PC-9 (cell line): Measurements from ENCODE around the gene CBR4. TPM values are rescaled to one million over a fixed set of nuclear protein-coding genes. Genes with fewer than 3 reads are reported as not detected.
"Not testable (repeated sequence)": the region's sequence is repeated elsewhere in the genome, so short reads cannot be mapped to it uniquely, and the experiment has no call there.

Experiments
- BruUV-seq: library from RNA; stranded (reverse); fragments of 400-500 nt; replicated peaks from 2 replicates; lab custom pipeline; 2021; lab: Mats Ljungman, UMichigan
- CTCF ChIA-PET: fragments of 300-600 bp; sonication (Branson Sonifier 250); formaldehyde crosslinking; loops from one replicate; lab custom pipeline; 2022; ENCODE audit warnings: antibody characterized with exemption; lab: Charles Lee
- POLR2A ChIA-PET: fragments of 300-600 bp; sonication (Branson Sonifier 250); formaldehyde crosslinking; loops from one replicate; lab custom pipeline; 2022; ENCODE audit warnings: antibody characterized with exemption; ENCODE audit not compliant: unreplicated experiment; lab: Charles Lee
- DNase-seq, 2 experiments: peaks; one replicate each; pipeline versions ENCODE4 v3.0.0 to v3.0.0-alpha.2; 2015 to 2022; ENCODE audit warnings: mixed read lengths in 1 of 2
- H2AFZ ChIP-seq: fragments of 200-600 bp; sonication (generic); 2 replicates; pipeline ENCODE4 v1.8.1; 2017; ENCODE audit warnings: antibody characterized with exemption
- H3F3A ChIP-seq: fragments of 200-600 bp; sonication (generic); 2 replicates; pipeline ENCODE4 v1.8.1; 2017; ENCODE audit warnings: antibody characterized with exemption, mild to moderate bottlenecking, low read depth; ENCODE audit not compliant: insufficient read depth
- H3K27ac ChIP-seq: fragments of 200-600 bp; sonication (generic); 2 replicates; pipeline ENCODE4 v1.6.1; 2016; ENCODE audit warnings: mixed run types
- H3K27me3 ChIP-seq: fragments of 200-600 bp; sonication (generic); 2 replicates; pipeline ENCODE4 v1.6.1; 2016; ENCODE audit warnings: low read depth, mixed run types; ENCODE audit not compliant: insufficient read depth
- H3K36me3 ChIP-seq: fragments of 200-600 bp; sonication (generic); 2 replicates; pipeline ENCODE4 v1.6.1; 2016; ENCODE audit warnings: low read depth, mixed run types
- H3K4me1 ChIP-seq: fragments of 200-600 bp; sonication (generic); replicated peaks from 2 replicates; pipeline ENCODE4 v1.6.1; 2016; ENCODE audit warnings: mixed run types; ENCODE audit not compliant: insufficient read depth
- H3K4me2 ChIP-seq: fragments of 200-600 bp; sonication (generic); 2 replicates; pipeline ENCODE4 v1.6.1; 2017; ENCODE audit warnings: mixed run types
- H3K4me3 ChIP-seq: fragments of 200-600 bp; sonication (generic); 2 replicates; pipeline ENCODE4 v1.6.1; 2016; ENCODE audit warnings: mixed run types
- H3K79me2 ChIP-seq: fragments of 200-600 bp; sonication (generic); 2 replicates; pipeline ENCODE4 v1.6.1; 2017; ENCODE audit warnings: low read depth, mixed run types
- H3K9me2 ChIP-seq: fragments of 200-600 bp; sonication (generic); 2 replicates; pipeline ENCODE4 v1.8.1; 2017; ENCODE audit warnings: mild to moderate bottlenecking; ENCODE audit not compliant: insufficient read depth
- H3K9me3 ChIP-seq: fragments of 200-600 bp; sonication (generic); 2 replicates; pipeline ENCODE4 v1.8.1; 2016; ENCODE audit warnings: low read depth; ENCODE audit not compliant: insufficient read depth
- H4K20me1 ChIP-seq: fragments of 200-600 bp; sonication (generic); 2 replicates; pipeline ENCODE4 v1.8.1; 2017; ENCODE audit not compliant: insufficient read depth
- EZH2 ChIP-seq: fragments of 200-600 bp; sonication (generic); IDR thresholded peaks from 2 replicates; pipeline ENCODE4 v1.8.0; 2017; ENCODE audit warnings: antibody characterized with exemption, low read depth
- intact Hi-C: fragments of 100-400 bp; cut with micrococcal nuclease; formaldehyde crosslinking; loops from one replicate; pipeline ENCODE4 v1.10.0; 2022; ENCODE audit not compliant: unreplicated experiment
- total RNA-seq: library from RNA; stranded (reverse); gene quantifications from 2 replicates; pipeline ENCODE4 v1.2.3, GENCODE V29; 2021
- TF ChIP-seq, protein P1 (sequence below): fragments of 200-600 bp; sonication (generic); conservative IDR thresholded peaks from 2 replicates; pipeline ENCODE4 v1.6.1; 2017; ENCODE audit warnings: mixed run types, antibody characterized with exemption, mild to moderate bottlenecking, moderate library complexity

CBR4 gene
- total RNA-seq, 1 experiment from 2014 or later = 28.9 TPM

DNA sequence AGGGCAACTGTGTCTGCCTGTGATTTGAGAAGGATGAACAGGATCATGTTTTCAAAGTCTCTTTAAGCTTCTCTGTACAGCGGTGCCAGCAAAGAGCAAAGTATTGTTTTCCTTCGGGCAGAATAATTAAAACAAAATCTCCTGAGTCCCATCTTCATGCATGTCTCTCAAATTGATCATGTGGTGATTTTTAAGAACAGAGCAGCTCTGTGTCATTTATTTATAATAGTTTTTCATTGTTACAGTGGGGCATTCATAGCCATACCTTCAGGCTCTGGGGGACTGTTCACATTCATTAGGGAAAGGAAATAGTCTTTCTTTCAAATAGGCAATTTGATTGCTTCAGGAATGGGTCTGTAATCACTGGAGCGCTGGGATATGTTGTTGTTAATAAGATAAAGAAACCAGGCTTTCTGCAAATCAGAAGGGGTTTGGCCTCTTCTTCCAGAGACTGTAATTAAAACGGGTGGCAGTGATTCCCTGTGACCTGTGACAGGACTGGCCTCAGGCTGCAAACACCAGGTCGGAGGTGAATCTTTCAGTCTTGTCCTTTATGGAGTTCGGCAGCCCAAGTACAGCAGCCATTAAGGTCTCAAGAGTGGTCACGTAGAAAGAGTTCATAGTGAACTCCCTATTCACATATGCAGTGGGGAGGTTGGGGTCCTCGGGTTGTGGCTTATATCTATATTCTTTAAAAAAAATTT is 29.3 kb upstream of the CBR4 start:
- no peaks in the 10 kb centered on the region for H3F3A ChIP-seq
- CTCF ChIA-PET = no interaction called here
- DNase-seq = no peak
- no peak overlapping the region for H2AFZ ChIP-seq
- intact Hi-C loops = no loop called here
- no TSS peak for BruUV-seq
- POLR2A ChIA-PET = interaction anchor here (0.7 kb wide), 1 partner anchor 1147 kb away, joined by 17 read pairs; no protein-coding TSS in a partner anchor
- H3K4me3 ChIP-seq = no peak overlapping the region
- H3K4me1 ChIP-seq = peaks cover 22% of the 10 kb centered on the region
- no peak overlapping the region for H3K27ac ChIP-seq
- H3K9me3 ChIP-seq = no peaks in the 10 kb centered on the region
- H3K4me2 ChIP-seq = no peak overlapping the region
- no peaks in the 10 kb centered on the region for H4K20me1 ChIP-seq
- no peaks in the 10 kb centered on the region for H3K9me2 ChIP-seq
- H3K27me3 ChIP-seq = no peaks in the 10 kb centered on the region
- no peaks in the 10 kb centered on the region for H3K36me3 ChIP-seq
- no peaks in the 10 kb centered on the region for H3K79me2 ChIP-seq
- no peak for TF ChIP-seq EZH2
- TF ChIP-seq, protein P1, sequence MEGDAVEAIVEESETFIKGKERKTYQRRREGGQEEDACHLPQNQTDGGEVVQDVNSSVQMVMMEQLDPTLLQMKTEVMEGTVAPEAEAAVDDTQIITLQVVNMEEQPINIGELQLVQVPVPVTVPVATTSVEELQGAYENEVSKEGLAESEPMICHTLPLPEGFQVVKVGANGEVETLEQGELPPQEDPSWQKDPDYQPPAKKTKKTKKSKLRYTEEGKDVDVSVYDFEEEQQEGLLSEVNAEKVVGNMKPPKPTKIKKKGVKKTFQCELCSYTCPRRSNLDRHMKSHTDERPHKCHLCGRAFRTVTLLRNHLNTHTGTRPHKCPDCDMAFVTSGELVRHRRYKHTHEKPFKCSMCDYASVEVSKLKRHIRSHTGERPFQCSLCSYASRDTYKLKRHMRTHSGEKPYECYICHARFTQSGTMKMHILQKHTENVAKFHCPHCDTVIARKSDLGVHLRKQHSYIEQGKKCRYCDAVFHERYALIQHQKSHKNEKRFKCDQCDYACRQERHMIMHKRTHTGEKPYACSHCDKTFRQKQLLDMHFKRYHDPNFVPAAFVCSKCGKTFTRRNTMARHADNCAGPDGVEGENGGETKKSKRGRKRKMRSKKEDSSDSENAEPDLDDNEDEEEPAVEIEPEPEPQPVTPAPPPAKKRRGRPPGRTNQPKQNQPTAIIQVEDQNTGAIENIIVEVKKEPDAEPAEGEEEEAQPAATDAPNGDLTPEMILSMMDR = no peak

DNA sequence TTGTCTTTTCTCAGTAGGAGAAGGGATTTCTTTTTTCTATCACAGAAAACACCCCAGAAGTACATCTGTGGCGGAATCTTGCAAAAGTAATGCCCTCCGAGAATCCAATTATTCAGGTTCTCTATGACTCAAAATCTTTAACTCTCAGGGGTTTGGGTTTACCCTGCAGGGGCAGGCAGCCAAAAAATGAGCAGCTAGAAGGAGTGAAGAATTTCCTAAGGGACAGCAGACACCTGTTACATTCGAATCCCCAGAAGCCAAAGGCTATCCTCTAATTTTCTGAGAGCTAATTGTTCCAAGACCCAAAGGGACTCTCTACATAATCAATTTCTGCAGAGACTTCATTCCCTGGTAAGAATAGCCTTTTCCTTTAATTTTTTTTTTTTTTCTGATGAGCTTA is 27.5 kb upstream of the CBR4 start:
- BruUV-seq = no TSS peak
- Histone ChIP-seq H3K79me2 (no peaks in the 10 kb centered on the region), H3F3A (no peaks in the 10 kb centered on the region), H3K9me3 (no peaks in the 10 kb centered on the region), H3K27ac (no peak overlapping the region), H3K4me2 (no peak overlapping the region), H3K27me3 (no peaks in the 10 kb centered on the region), H3K36me3 (no peaks in the 10 kb centered on the region), H4K20me1 (no peaks in the 10 kb centered on the region), H3K9me2 (no peaks in the 10 kb centered on the region), H3K4me1 (peaks cover 22% of the 10 kb centered on the region), H3K4me3 (no peak overlapping the region), H2AFZ (no peak overlapping the region)
- ChIA-PET CTCF (no interaction called here), POLR2A (interaction anchor here (0.7 kb wide), 1 partner anchor 954 kb away, joined by 4 read pairs; no protein-coding TSS in a partner anchor)
- intact Hi-C loops = no loop called here
- DNase-seq = no peak
- TF ChIP-seq, protein P1 = no peak
- TF ChIP-seq EZH2 = no peak

DNA sequence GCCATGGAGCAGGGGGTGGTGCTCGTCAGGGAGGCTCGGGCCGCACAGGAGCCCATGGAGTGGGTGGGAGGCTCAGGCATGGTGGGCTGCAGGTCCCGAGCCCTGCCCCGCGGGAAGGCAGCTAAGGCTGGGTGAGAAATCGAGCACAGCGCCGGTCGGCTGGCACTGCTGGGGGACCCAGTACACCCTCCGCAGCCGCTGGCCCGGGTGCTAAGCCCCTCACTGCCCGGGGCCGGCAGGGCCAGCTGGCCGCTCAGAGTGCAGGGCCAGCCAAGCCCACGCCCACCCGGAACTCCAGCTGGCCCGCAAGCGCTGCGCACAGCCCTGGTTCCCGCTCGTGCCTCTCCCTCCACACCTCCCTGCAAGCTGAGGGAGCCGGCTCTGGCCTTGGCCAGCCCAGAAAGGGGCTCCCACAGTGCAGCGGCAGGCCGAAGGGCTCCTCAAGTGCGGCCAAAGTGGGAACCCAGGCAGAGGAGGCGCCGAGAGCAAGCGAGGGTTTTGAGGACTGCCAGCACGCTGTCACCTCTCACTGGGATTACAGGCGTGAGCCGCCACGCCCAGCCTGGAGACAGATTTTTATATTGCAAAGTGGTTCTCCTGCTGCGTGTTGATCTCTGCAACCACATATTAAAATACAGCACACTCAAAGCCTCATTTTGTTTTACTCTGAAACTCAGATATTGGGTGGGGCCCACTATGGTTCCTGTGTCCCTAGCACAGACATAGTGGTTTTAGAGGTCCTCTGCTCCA is 26.0 kb upstream of the CBR4 start:
- intact Hi-C loops, H2AFZ ChIP-seq, BruUV-seq, H3K36me3 ChIP-seq, H3K27ac ChIP-seq, H3K27me3 ChIP-seq, H3K4me3 ChIP-seq, H3K79me2 ChIP-seq, CTCF ChIA-PET, H3K4me2 ChIP-seq, H3K9me2 ChIP-seq, H4K20me1 ChIP-seq, DNase-seq, H3K9me3 ChIP-seq, H3F3A ChIP-seq: not testable (repeated sequence)
- POLR2A ChIA-PET = interaction anchor here (0.6 kb wide), 1 partner anchor 9 kb away, joined by 3 read pairs; no protein-coding TSS in a partner anchor
- peaks cover 22% of the 10 kb centered on the region for H3K4me1 ChIP-seq
